Fibroblast of lung (primary cell): ENCODE results near the gene CHADL. TPM values are rescaled to one million over a fixed set of nuclear protein-coding genes. Genes with fewer than 3 reads are reported as not detected.
A peak's percentile ranks its signal among the peaks of the same experiment; 100 is the strongest.

ENCODE experiments used
- DNase-seq, 2 donors: peaks; one replicate each; pipeline versions ENCODE4 v3.0.0 to v3.0.0-alpha.2; 2010; ENCODE audit warnings: low read depth in 2 of 2
- H2AFZ ChIP-seq: 2 replicates; pipeline ENCODE4 v1.5.1; 2012; ENCODE audit warnings: low read length, control low read depth, inconsistent platforms
- H3K27ac ChIP-seq: 2 replicates; pipeline ENCODE4 v1.5.1; 2011; ENCODE audit warnings: low read length, control low read depth; ENCODE audit not compliant: insufficient read depth
- H3K27me3 ChIP-seq: 2 replicates; pipeline ENCODE4 v1.5.1; 2011; ENCODE audit warnings: mild to moderate bottlenecking, low read length; ENCODE audit not compliant: control insufficient read depth, insufficient read depth
- H3K36me3 ChIP-seq: 2 replicates; pipeline ENCODE4 v1.5.1; 2011; ENCODE audit warnings: low read length; ENCODE audit not compliant: control insufficient read depth, insufficient read depth
- H3K4me1 ChIP-seq: 2 replicates; pipeline ENCODE4 v1.5.1; 2011; ENCODE audit warnings: low read length; ENCODE audit not compliant: control insufficient read depth, insufficient read depth; ENCODE audit errors: extremely low read depth
- H3K4me2 ChIP-seq: 2 replicates; pipeline ENCODE4 v1.5.1; 2011; ENCODE audit warnings: low read length, control low read depth; ENCODE audit not compliant: insufficient read depth; ENCODE audit errors: extremely low read depth
- H3K4me3 ChIP-seq, 4 experiments: fragments of 200-600 bp in 1 of 4; sonication (generic) in 1 of 4; replicated peaks in 1 of 4; 2 replicates each; pipeline ENCODE4 v1.5.1; 2011 to 2016; ENCODE audit warnings: low read length in 4 of 4, low read depth in 3 of 4, mild to moderate bottlenecking in 3 of 4, control low read depth in 2 of 4, inconsistent platforms in 1 of 4, mixed read lengths in 1 of 4; ENCODE audit not compliant: insufficient read depth in 1 of 4; ENCODE audit errors: control extremely low read depth in 1 of 4
- H3K79me2 ChIP-seq: 2 replicates; pipeline ENCODE4 v1.5.1; 2012; ENCODE audit warnings: mild to moderate bottlenecking, low read length, inconsistent platforms; ENCODE audit not compliant: control insufficient read depth, insufficient read depth
- H3K9ac ChIP-seq: 2 replicates; pipeline ENCODE4 v1.5.1; 2011; ENCODE audit warnings: mild to moderate bottlenecking, low read length, control low read depth; ENCODE audit not compliant: insufficient read depth
- H3K9me3 ChIP-seq: 2 replicates; pipeline ENCODE4 v1.5.1; 2012; ENCODE audit warnings: low read depth, low read length; ENCODE audit not compliant: control insufficient read depth, insufficient read depth
- H4K20me1 ChIP-seq: 2 replicates; pipeline ENCODE4 v1.5.1; 2011; ENCODE audit warnings: low read length; ENCODE audit not compliant: control insufficient read depth, insufficient read depth; ENCODE audit errors: extremely low read depth
- EZH2 ChIP-seq: IDR thresholded peaks from 2 replicates; pipeline ENCODE4 v1.5.1; 2012; ENCODE audit warnings: low read length, control low read depth, mild to moderate bottlenecking; ENCODE audit errors: missing control alignments
- polyA plus RNA-seq, 2 donors: library from polyadenylated mRNA; depleted of rRNA in 1 of 2; stranded (reverse) in 1 of 2; unstranded in 1 of 2; fragments of >200 nt; gene quantifications; 2 replicates each; pipeline ENCODE4 v1.2.1, GENCODE V29; 2011 to 2012; ENCODE audit warnings: missing spikeins in 1 of 2
- total RNA-seq: library from RNA; depleted of rRNA; stranded (reverse); fragments of >200 nt; gene quantifications from 2 replicates; pipeline ENCODE4 v1.2.1, GENCODE V29; 2014
- TF ChIP-seq, protein P1 (sequence below), 2 donors: IDR thresholded peaks in 1 of 2; conservative IDR thresholded peaks in 1 of 2; 1 replicate in 1 of 2; 2 replicates in 1 of 2; pipeline ENCODE4 v1.5.1; 2011 to 2012; ENCODE audit warnings: low read length in 2 of 2, control low read depth in 1 of 2, inconsistent platforms in 1 of 2, low read depth in 1 of 2, mild to moderate bottlenecking in 1 of 2

The CHADL gene
- total and polyA plus RNA-seq, 2 donors (not counting 1 experiment from before 2014, with no cell fraction given): 0.10 to 3.1 TPM

DNA sequence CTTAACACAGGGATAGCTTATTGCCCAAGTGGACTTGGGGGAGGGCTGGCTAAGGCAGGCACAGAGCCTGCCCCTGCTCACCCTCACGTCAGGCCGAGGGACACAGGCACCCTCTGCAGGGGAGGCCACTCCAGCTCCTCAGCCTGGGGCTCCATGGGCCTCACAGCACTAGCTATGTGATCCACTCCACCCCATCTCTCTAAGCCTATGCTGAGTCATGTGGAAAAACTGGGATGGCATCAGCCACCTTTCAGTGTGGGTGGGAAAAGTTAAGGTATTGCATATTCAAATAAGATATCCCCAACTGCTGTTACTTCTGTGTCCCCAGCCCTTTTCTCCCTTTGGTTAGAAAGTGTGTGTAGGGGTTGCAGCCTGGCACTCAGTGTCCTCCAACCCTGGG is 23.0 kb upstream of the CHADL start:
- DNase-seq: peak in 1 of 2 donors; percentile 20
- H3K4me2 ChIP-seq: no peak overlapping the region
- no peak overlapping the region for H3K27ac ChIP-seq
- peaks cover 3% of the 10 kb centered on the region for H3K79me2 ChIP-seq
- no peak overlapping the region for H2AFZ ChIP-seq
- H3K36me3 ChIP-seq: peaks cover 49% of the 10 kb centered on the region
- H3K4me3 ChIP-seq: no peak overlapping the region
- H3K4me1 ChIP-seq: no peaks in the 10 kb centered on the region
- no peaks in the 10 kb centered on the region for H4K20me1 ChIP-seq
- H3K9ac ChIP-seq: no peak overlapping the region
- no peaks in the 10 kb centered on the region for H3K9me3 ChIP-seq
- TF ChIP-seq, protein P1, sequence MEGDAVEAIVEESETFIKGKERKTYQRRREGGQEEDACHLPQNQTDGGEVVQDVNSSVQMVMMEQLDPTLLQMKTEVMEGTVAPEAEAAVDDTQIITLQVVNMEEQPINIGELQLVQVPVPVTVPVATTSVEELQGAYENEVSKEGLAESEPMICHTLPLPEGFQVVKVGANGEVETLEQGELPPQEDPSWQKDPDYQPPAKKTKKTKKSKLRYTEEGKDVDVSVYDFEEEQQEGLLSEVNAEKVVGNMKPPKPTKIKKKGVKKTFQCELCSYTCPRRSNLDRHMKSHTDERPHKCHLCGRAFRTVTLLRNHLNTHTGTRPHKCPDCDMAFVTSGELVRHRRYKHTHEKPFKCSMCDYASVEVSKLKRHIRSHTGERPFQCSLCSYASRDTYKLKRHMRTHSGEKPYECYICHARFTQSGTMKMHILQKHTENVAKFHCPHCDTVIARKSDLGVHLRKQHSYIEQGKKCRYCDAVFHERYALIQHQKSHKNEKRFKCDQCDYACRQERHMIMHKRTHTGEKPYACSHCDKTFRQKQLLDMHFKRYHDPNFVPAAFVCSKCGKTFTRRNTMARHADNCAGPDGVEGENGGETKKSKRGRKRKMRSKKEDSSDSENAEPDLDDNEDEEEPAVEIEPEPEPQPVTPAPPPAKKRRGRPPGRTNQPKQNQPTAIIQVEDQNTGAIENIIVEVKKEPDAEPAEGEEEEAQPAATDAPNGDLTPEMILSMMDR (conservative IDR thresholded peaks at IDR 0.05 in 1 of 2, IDR thresholded peaks at IDR 0.05 in 1 of 2; ENCODE audit: low read depth in 1 of 2, low read length in 2 of 2): no peak
- TF ChIP-seq EZH2: no peak
- H3K27me3 ChIP-seq: no peaks in the 10 kb centered on the region

DNA sequence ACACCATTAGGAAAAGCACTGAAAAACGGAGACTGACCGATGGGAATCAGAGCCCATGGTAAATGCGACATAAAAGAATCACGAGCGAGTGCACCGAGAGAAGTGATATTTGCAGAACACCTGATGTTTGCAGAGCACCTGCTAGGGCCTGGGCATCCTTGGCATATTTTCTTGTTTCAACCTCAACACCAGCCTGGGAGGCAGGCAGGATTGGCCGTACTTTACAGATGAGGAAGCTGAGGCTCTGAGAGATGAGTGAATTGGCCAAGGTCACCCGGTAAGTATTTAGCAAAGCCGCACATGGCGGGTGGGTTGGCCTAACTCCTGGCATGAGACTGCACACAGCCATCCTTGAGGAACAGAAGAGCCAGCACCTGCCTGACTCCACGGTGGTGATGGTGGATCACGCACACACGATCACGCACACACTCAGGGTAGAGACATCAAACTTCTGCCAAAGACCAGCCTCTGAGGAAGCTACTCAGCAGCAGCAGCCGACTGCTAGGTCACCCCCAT is 21.6 kb upstream of the CHADL start:
- H3K4me1 ChIP-seq: no peaks in the 10 kb centered on the region
- no peaks in the 10 kb centered on the region for H3K9me3 ChIP-seq
- no peak overlapping the region for H2AFZ ChIP-seq
- H3K4me3 ChIP-seq: no peak overlapping the region
- peaks cover 44% of the 10 kb centered on the region for H3K36me3 ChIP-seq
- H4K20me1 ChIP-seq: no peaks in the 10 kb centered on the region
- H3K79me2 ChIP-seq: peaks cover 3% of the 10 kb centered on the region
- H3K4me2 ChIP-seq: no peak overlapping the region
- no peak overlapping the region for H3K27ac ChIP-seq
- no peaks in the 10 kb centered on the region for H3K27me3 ChIP-seq
- no peak for DNase-seq
- TF ChIP-seq, protein P1 (conservative IDR thresholded peaks at IDR 0.05 in 1 of 2, IDR thresholded peaks at IDR 0.05 in 1 of 2; ENCODE audit: low read depth in 1 of 2, low read length in 2 of 2): no peak
- no peak for TF ChIP-seq EZH2
- H3K9ac ChIP-seq: no peak overlapping the region

DNA sequence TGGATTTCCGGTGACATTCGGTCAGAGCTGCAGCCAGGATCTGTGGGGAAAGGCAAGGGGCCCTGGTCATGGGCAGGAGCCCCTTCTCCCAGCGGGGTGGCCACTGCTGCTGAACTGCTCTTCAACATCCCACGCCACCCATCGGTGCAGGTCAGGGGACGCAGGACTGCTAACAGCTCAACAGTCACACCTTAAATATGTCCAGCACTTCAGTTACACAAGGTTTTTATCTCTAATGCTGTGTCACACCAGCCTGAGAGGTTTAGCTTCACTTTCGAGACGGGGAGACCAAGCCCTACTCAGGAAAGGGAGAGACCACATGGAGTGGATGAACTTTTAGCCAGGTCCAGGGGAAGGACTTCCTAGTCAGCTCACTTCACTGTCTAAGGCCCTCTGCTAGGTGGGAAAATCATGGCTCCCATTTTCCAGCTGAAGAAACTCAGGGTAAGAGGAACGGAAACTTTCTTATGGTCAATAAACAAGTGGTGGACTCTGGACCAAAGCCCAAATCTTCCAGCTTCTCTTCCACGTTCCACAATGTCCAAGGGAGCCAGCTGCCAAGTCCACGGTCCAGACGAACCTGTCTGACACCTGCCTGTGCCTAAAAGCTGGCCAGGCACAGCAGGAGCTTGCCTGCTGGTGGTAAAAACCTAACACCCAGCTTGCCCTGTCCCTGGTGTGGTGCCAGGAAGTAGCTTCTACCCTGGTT is 21.0 kb upstream of the CHADL start:
- H3K27me3 ChIP-seq: no peaks in the 10 kb centered on the region
- H3K27ac ChIP-seq: no peak overlapping the region
- H3K36me3 ChIP-seq: peaks cover 44% of the 10 kb centered on the region
- peaks cover 3% of the 10 kb centered on the region for H3K79me2 ChIP-seq
- H4K20me1 ChIP-seq: no peaks in the 10 kb centered on the region
- no peak overlapping the region for H3K4me2 ChIP-seq
- H3K4me3 ChIP-seq: no peak overlapping the region
- no peak overlapping the region for H2AFZ ChIP-seq
- no peaks in the 10 kb centered on the region for H3K4me1 ChIP-seq
- no peaks in the 10 kb centered on the region for H3K9me3 ChIP-seq
- H3K9ac ChIP-seq: no peak overlapping the region
- no peak for DNase-seq
- TF ChIP-seq, protein P1 (conservative IDR thresholded peaks at IDR 0.05 in 1 of 2, IDR thresholded peaks at IDR 0.05 in 1 of 2; ENCODE audit: low read depth in 1 of 2, low read length in 2 of 2): no peak
- no peak for TF ChIP-seq EZH2
